Urothelium cell line (cell line): ENCODE results near the gene CFHR4.
"Not testable (repeated sequence)": the region's sequence is repeated elsewhere in the genome, so short reads cannot be mapped to it uniquely, and the experiment has no call there.

ENCODE experiments used
- DNase-seq: peaks from one replicate; pipeline ENCODE4 v3.0.0; 2011; ENCODE audit warnings: low spot score, mixed read lengths
- FAIRE-seq: peaks from 2 replicates; lab custom pipeline; 2011; peaks lifted over from hg19 to GRCh38; lab: Jason Lieb, UNC

Gene CFHR4

GRCh38 chr1:196887515-196888239 lies at the start of gene CFHR4:
Gene CFHR4 (plus strand): TSS chr1:196888052. CDS start chr1:196888151, 99 bp downstream.
- DNase-seq (no peak), FAIRE-seq (no peak)

GRCh38 chr1:196849613-196850492 lies 38.0 kb upstream of the CFHR4 start:
- FAIRE-seq, DNase-seq: not testable (repeated sequence)

- FAIRE-seq: no peak
- DNase-seq: no peak
Measured at GRCh38 chr1:196856053-196856452, 31.8 kb upstream of the CFHR4 start.

- no peak for DNase-seq
- FAIRE-seq: no peak
Measured at GRCh38 chr1:196857188-196857587, 30.7 kb upstream of the CFHR4 start.

GRCh38 chr1:196858811-196859210 lies 29.0 kb upstream of the CFHR4 start:
- DNase-seq (no peak), FAIRE-seq (no peak)

GRCh38 chr1:196860323-196860884 lies 27.4 kb upstream of the CFHR4 start:
- FAIRE-seq: no peak
- DNase-seq: no peak

GRCh38 chr1:196861429-196861828 lies 26.4 kb upstream of the CFHR4 start:
- DNase-seq: no peak
- FAIRE-seq: no peak

GRCh38 chr1:196866974-196867373 lies 20.9 kb upstream of the CFHR4 start:
- DNase-seq (no peak), FAIRE-seq (no peak)

GRCh38 chr1:196873385-196873784 lies 14.5 kb upstream of the CFHR4 start:
- DNase-seq (no peak), FAIRE-seq (no peak)

GRCh38 chr1:196875935-196876334 lies 11.9 kb upstream of the CFHR4 start:
- FAIRE-seq: no peak
- DNase-seq: no peak

- no peak for DNase-seq
- FAIRE-seq: no peak
Measured at GRCh38 chr1:196877964-196878363, 9.9 kb upstream of the CFHR4 start.

- not testable (repeated sequence) for FAIRE-seq, DNase-seq
Measured at GRCh38 chr1:196886560-196886959, 1.3 kb upstream of the CFHR4 start.

GRCh38 chr1:196890668-196891067 lies 2.8 kb downstream of the CFHR4 start:
- FAIRE-seq: no peak

GRCh38 chr1:196891251-196891650 lies 3.4 kb downstream of the CFHR4 start:
- FAIRE-seq (no peak), DNase-seq (no peak)

More at GRCh38 chr1:196890668-196891067, 2.8 kb downstream of the CFHR4 start:
- DNase-seq: no peak

GRCh38 chr1:196896355-196896754 lies 8.5 kb downstream of the CFHR4 start:
- no peak for FAIRE-seq
- no peak for DNase-seq

GRCh38 chr1:196897158-196897828 lies 9.4 kb downstream of the CFHR4 start:
- no peak for DNase-seq
- FAIRE-seq: no peak

GRCh38 chr1:196902344-196902743 lies 14.5 kb downstream of the CFHR4 start:
- DNase-seq: no peak
- no peak for FAIRE-seq

- no peak for DNase-seq
- FAIRE-seq: no peak
Measured at GRCh38 chr1:196910215-196910614, 22.4 kb downstream of the CFHR4 start.

- FAIRE-seq, DNase-seq: not testable (repeated sequence)
Measured at GRCh38 chr1:196912283-196912682, 24.4 kb downstream of the CFHR4 start.

- DNase-seq, FAIRE-seq: not testable (repeated sequence)
Measured at GRCh38 chr1:196926839-196927238, 39.0 kb downstream of the CFHR4 start.

GRCh38 chr1:196932853-196933252 lies 45.0 kb downstream of the CFHR4 start:
- not testable (repeated sequence) for DNase-seq, FAIRE-seq
